HG03039 (cell line): ENCODE data around the gene FITM1.
A peak's percentile ranks its signal among the peaks of the same experiment; 100 is the strongest.
"Not testable (repeated sequence)": the region's sequence is repeated elsewhere in the genome, so short reads cannot be mapped to it uniquely, and the experiment has no call there.

ENCODE experiments used
- ATAC-seq: cut with Tn5 transposase; IDR thresholded peaks from one replicate; pipeline ENCODE4 v1.9.1; 2021; ENCODE audit warnings: mild to moderate bottlenecking, moderate library complexity; ENCODE audit not compliant: unreplicated experiment

The FITM1 gene

DNA sequence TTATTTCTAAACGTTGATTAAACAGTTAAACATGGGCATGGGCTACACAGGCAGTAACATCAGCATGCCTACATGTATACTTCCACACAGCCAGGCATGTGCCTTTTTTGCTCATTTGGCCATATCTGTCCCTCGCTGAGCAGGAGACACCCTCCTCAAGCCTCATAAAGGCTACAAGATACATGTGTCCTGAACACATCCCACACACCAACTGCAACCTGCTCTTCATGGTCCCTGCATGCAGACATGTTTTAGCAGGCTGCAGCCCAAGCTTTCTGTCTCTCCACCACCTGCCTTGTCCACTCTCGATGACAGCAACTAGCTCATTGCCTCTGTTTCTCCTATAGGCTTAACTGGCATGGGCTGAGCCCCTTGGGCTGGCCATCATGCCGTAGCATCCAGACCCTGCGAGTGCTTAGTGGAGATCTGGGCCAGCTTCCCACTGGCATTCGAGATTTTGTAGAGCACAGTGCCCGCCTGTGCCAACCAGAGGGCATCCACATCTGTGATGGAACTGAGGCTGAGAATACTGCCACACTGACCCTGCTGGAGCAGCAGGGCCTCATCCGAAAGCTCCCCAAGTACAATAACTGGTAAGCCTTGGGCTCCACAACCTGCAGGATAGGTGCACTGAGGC lies 33.8 kb upstream of the FITM1 start:
- ATAC-seq, result no peak

DNA sequence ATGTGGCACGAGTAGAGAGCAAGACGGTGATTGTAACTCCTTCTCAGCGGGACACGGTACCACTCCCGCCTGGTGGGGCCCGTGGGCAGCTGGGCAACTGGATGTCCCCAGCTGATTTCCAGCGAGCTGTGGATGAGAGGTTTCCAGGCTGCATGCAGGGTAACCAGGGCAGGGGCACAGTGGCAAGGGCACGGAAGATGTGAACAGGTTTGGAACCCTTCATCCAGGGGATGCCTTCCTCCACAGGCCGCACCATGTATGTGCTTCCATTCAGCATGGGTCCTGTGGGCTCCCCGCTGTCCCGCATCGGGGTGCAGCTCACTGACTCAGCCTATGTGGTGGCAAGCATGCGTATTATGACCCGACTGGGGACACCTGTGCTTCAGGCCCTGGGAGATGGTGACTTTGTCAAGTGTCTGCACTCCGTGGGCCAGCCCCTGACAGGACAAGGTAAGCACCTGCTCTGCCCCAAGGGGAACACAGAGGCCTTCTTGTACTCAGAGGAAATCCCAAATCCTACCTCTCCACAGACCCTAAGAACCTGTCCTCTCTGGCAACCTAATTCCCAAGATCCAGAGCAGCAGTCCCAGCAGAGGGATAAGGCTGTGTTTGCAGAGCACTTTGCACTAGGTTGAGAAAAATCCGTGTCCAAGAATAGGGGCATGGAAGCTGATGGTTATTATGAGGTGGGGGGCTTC lies 32.1 kb upstream of the FITM1 start:
- no peak for ATAC-seq

DNA sequence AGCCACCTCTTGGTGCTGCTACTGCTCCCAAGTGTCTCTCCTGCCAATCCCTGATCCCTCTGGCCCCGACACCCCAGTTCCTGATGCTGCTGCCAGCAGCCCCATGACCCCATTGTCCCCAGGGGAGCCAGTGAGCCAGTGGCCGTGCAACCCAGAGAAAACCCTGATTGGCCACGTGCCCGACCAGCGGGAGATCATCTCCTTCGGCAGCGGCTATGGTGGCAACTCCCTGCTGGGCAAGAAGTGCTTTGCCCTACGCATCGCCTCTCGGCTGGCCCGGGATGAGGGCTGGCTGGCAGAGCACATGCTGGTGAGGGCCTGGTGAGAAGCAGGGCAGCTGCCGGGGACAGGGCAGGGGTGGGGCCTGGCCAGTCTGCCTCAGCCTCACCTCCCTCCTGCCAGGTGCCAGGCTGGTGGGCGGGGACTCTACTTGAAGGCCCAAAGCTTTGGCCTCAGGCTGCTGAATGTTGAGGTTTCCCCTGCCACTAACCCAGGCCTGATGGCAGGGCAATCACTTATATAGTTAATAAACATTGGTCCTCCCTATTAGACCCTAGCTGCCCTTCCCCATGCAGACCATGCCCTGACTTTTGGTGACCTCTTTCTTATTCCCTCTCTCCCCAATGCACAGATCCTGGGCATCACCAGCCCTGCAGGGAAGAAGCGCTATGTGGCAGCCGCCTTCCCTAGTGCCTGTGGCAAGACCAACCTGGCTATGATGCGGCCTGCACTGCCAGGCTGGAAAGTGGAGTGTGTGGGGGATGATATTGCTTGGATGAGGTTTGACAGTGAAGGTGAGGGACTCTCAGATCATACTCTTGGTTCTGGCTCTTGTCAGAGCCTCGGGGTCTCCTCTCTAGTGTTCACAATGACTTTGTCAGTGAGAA lies 31.3 kb upstream of the FITM1 start:
- ATAC-seq, result no peak

DNA sequence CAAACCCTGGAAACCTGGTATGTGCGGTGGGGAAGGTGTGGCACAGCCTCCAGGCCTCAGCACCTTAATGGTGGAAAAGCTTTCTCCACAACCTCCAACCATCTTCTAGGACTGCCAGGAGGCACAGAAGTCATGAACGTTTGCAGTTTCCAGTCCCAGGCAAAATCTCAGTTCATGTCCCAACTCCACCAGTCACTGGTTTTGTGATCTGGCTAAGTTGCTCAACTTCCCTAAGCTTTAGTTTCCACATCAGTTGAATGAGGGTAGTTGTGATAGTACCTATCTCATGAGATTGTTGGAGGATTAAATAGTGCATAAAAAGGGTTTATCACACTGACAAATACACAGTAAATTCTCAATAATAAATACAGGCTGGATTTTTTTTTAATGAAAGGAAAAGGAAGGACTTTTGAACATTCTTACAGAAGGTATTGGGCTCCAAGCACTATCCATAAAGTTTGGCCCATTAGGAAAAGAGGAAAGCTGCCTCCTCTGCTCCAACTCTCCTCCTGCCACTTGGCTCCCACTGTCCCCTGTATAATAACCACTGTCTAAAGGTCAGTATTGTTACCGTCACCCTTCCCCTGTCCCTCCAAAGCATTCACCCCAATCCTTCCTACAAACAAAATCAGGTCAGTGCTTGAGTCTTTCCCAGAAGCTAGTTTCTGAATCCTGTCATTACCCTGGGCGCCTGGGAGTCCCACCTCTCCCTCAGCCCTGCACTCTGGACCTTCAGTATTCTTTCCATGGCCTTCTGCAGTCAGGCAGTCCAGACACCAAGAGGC lies 30.1 kb upstream of the FITM1 start:
- ATAC-seq, result no peak

DNA sequence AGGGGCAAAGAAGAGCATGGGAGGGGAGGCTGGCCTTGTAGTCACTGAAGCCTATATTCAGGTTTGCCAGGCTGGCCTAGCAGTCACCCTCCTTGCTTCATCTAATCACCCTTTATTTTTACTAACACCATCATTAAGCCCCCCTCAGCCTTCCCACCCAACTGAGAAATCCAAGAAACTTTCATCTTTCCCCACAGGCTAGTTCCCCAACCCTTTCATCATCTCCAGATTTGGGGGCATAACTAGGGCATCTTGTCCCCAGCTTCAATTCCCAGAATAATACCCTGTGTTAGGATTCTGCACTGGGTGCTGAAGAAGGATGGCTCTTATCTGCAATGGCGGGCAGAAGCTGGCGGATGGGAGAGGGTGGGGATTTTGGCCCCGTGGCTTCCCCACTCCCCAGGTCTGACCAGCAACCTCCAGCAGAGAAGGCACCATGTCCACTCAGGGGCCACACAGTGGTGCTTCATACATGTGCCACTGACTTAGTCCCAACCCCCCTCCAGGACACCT lies 29.4 kb upstream of the FITM1 start:
- no peak for ATAC-seq

DNA sequence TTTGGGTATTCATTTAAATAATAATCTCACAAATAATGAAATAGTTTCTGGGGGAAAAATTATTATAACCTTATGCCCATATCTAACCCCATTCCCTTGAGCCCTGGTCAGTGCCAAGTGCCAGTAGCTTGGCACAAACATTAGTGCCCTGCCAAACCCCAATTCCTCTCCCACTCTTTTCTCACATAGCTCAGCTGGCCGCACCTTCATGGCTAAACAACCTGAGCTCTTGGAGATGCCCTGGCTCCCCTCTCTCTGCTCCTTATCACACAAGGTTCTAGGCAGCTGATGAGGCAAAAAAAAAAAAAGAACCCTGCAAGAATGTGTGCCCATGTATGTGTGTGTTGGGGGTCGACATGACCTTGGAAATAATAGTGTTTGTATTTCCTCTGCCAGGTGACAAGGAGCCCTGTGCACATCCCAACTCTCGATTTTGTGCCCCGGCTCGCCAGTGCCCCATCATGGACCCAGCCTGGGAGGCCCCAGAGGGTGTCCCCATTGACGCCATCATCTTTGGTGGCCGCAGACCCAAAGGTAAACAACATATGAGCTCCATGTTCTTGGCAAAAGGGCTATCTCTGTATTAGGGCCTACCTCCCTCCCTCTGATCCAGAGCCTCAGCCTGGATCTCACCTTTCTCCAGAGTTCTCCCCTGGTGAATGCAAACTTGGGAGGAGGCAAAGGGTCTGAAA lies 28.0 kb upstream of the FITM1 start:
- no peak for ATAC-seq

DNA sequence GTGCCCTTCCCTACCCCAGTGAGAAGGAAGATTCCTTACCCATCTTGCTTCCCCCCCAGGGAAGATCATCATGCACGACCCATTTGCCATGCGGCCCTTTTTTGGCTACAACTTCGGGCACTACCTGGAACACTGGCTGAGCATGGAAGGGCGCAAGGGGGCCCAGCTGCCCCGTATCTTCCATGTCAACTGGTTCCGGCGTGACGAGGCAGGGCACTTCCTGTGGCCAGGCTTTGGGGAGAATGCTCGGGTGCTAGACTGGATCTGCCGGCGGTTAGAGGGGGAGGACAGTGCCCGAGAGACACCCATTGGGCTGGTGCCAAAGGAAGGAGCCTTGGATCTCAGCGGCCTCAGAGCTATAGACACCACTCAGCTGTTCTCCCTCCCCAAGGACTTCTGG lies 27.0 kb upstream of the FITM1 start:
- no peak for ATAC-seq

DNA sequence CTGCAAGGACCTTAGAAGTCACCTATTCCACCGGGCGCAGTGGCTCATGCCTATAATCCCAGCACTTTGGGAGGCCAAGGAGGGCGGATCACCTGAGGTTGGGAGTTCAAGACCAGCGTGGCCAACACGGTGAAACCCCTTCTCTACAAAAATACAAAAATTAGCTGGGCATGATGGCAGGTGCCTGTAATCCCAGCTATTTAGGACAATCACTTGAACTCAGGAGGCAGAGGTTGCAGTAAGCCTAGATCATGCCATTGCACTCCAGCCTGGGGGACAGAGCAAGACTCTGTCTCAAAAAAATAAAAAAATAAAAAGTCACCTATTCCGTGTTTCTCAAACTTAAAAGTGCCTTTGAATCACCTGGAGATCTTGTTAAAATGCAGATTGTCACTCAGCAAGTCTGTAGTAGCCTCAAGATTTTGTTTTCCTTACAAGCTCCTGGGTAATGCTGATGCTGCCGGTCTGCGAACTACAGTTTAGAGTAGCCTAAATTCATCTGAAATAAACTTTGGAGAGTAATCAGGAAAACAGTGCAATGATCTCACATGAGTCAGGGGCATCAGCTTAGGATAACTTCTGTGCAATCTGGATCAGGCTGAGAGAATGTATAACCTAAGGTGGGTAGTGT lies 24.7 kb upstream of the FITM1 start:
- not testable (repeated sequence) for ATAC-seq

DNA sequence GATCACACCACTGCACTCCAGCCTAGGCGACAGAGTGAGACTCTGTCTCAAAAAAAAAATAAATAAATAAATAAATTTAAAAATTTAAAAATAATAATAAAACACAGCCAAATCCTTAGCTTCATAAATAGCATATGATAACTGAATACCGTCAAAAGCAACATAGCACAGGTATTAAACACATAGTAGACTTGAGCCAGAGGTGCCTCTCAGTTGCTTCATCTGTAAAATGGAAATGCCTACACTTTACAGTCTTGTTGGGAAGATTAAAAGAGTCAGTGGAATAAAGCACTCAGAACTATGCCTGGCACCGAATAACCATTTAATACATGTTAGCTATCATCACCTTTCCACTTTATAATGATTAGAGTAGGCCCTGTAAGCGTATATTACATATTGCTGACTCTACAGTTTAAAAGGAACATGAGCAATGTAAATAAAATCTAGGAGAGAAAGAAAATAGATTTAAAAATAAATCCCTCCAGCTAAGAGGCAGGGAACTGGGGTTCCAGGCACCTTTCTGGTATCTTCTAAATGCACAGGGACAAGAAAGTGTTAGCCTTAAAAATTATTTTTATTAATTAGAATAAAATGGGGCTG lies 23.7 kb upstream of the FITM1 start:
- ATAC-seq, result no peak

DNA sequence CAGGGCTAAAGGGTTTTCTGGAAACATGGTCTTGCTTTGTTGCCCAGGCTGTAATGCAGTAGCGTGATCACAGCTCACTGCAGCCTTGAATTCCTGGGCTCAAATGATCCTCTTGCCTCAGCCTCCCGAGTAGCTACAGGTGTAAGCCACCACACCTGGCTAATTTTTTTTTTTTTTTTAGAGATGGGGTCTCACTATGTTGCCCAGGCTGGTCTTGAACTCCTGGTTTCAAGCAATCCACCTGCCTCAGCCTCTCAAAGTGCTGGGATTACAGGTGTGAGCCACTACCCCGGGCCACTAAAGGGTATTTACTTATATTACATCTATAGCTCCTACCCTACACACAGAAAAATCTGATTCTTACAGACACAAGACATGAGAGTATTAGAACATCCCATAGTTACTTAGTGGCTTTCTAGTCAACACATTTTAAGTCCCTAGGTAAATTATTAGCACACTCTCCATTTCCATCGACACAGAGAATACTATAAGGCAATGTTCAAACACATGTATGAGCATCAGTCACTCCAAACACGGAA lies 22.1 kb upstream of the FITM1 start:
- ATAC-seq, result no peak

DNA sequence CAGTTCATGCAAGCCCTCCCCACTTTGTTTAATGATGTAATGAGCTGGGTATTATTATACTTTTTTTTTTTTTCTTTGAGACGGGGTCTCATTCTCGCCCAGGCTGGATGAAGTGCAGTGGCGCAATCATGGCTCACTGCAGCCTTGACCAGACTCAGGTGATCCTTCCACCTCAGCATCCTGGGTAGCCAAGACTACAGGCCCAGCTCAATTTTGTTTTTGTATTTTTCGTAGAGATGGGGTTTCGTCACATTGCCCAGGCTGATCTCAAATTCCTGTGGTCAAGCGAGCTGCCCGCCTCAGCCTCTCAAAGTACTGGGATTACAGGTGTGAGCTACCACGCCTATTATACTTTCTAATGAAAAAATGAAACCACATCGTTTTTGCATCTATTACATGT lies 20.4 kb upstream of the FITM1 start:
- ATAC-seq, result no peak

DNA sequence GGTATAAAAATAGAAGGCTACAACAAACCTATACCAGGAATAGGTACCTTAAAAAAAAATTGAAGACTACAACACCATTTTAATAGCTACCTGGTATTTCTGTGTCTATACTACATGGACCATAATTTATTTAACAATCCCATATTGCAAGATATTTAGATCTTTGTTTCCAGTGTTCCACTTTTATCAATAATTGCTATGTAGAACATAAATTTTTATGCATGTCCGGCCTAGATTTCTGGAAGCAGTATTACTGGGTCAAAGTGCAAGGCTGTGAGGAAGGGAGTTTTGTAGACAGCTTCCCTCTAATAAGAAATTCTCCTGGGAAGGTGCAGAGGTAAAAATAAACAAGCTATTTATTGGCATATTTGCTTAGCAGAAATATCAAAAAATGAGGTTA lies 19.9 kb upstream of the FITM1 start:
- no peak for ATAC-seq

DNA sequence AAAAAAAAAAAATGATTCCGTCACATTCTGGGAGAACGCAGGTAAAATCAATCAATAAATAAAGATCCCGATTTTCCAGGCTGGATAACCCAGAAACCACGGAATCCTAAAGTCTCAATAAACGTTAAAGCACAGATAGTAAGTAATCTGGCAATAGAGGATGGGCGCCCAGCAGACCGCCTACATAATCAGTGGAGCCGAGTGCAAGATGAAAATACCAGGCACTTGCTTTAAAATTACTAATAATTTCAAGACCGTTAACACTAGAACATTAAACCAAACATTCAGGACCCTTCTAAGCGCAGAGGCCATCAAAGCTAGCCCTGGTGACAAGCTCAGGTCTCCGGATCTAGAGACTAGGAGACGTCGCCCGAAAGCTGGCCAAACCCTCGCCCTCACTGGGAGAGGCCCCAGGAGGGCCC lies 17.1 kb upstream of the FITM1 start:
- ATAC-seq, result no peak

DNA sequence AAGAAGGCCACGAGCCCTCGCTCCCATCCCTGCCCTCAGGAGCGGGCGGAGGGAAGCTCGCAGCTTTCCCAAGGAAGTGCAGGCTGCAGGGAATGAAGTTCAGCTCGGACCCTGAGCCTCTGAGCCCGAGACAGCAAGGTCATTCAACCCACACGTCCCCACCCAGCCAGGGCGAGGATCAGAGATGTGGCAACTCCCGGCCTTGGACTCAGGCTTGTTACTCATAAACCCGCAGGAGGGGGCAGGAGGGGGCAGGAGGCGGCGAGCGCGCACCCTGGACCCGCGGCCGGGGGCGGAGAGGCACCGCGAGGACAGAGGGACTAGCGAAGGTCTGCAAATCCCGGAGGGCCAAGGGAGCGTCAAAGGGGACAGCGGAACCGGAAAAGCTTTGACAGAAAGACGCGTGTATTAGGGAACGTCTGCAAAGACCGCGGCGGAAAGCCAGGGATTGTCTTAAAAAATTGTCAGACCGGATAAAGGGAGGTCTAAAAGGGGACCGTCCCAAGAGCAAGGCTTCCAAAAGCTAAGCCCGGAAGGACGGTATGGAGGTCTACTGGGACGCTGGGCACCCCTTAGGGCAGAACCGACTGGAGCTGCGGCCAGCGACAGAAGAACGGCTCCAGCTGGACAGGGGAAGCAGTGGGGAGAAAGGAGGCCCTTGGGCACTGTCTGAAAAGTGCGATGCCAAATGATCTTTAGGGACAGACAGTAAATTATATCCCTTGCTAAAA lies 16.5 kb upstream of the FITM1 start:
- peak; percentile 29 for ATAC-seq

DNA sequence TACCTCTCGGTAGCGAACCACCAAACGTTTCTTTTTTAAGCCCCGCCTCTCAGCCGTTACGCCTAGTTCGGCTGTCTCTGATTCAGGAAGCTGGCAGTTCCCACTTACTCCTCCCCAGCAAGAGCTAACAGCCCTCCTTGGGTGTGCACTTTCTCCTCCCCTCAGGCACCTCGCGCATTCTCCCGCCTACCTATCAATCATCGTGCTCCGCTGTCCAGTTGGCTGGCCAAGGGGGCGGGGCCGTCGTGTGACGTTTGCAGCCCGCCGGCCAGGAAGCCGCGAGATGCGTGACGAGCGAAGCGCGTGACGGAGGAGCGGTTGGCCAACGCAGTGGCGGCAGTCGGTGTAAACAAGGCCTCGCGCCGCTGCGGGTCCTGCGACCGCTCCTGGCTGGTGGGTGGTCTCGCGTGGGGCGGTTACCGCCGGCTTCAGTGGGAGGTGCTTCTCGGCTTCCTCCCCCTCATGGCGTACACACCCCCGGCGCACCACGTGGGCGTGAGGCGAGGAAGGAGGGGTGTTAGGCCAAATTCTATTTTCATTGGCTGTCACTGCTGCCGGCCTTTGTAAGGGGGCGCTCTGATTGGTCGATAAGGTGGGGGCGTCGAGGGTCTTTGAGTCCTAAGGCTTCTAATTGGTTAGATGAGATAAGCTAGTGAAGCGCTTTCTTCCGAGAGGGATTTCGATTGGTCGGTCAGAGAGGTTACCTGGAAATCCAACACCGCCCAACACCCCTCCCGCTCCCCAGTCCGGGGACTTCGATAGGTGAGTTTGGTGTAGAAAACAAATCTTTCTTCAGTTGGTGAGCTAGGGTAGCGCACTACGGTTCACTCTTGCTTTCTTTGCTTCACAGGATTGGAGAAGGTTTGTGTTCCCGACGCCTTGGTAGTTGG lies 15.7 kb upstream of the FITM1 start, which contains the start of the genes DCAF11 and NRL:
Gene DCAF11 (plus strand): TSS at position 246 of the 890 bp plus-strand sequence. CDS start 818 bp downstream, outside the sequence.
Gene NRL (minus strand): TSS at position 418 of the 890 bp plus-strand sequence. CDS start 32,101 bp downstream, outside the sequence.
- ATAC-seq, result peak; percentile 80

DNA sequence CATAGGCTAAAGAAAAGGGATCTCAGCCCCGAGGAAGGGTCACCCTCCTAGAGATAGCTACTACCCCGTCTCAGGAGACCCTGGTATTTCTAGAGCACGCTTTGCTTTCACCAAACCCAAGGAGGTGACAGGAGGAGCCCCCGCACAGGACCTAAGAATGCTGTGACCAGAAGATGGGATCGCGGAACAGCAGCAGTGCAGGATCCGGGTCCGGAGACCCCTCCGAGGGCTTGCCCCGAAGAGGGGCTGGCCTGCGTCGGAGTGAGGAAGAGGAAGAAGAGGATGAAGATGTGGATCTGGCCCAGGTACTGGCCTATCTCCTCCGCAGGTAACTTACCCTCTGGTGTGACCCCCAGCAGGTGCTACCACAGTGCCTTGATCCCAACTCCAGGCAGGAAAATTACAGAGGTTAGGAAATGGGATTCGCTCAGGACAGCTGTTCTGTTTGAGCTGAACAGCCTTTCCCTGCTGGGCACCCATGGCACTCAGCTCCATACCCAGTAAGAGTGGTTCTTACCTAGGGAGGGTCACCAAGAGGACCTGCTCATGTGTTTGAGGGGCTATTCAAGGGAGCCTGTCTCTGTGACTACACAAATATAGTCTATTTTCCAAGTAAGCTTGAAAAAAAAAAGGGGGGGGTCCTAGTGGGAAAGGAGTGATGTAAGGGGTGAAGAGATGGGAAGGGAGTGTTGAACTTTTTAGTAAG lies 14.9 kb upstream of the FITM1 start:
- no peak for ATAC-seq
